K562 (cell line): ENCODE measurements around the gene VPS13C.

Source experiments
- CBX1 ChIP-seq: sonication (generic); IDR thresholded peaks from 2 replicates; pipeline ENCODE4 v1.6.1; 2016; ENCODE audit warnings: antibody characterized with exemption, low read depth, mild to moderate bottlenecking
- CBX3 ChIP-seq, 2 experiments: IDR thresholded peaks; 1 replicate in 1 of 2; 2 replicates in 1 of 2; pipeline ENCODE4 v1.6.1; 2012; ENCODE audit warnings: inconsistent platforms in 2 of 2, low read length in 2 of 2, borderline replicate concordance in 1 of 2, control low read depth in 1 of 2
- ELK1 ChIP-seq: sonication (generic); formaldehyde crosslinking; IDR thresholded peaks from 2 replicates; pipeline ENCODE4 v1.8.1; 2022; ENCODE audit warnings: missing genetic modification reagents
- KLF16 ChIP-seq: IDR thresholded peaks from 2 replicates; pipeline ENCODE4 v1.6.1; 2016; ENCODE audit warnings: antibody characterized with exemption
- KLF6 ChIP-seq: fragments of 250-450 bp; sonication (Bioruptor Pico); IDR thresholded peaks from 2 replicates; pipeline ENCODE4 v1.4.0; 2020; ENCODE audit warnings: mild to moderate bottlenecking, moderate library complexity, borderline replicate concordance
- MAZ ChIP-seq, 2 experiments: fragments of 450-650 bp in 1 of 2; sonication (generic) in 1 of 2; formaldehyde crosslinking; IDR thresholded peaks in 1 of 2; conservative IDR thresholded peaks in 1 of 2; 2 replicates each; pipeline versions ENCODE4 v1.4.0 to v1.5.0; 2020; ENCODE audit warnings: mild to moderate bottlenecking in 1 of 2, missing genetic modification reagents in 1 of 2
- POLR2AphosphoS5 ChIP-seq: IDR thresholded peaks from 2 replicates; pipeline ENCODE4 v1.6.1; 2011; ENCODE audit warnings: mild to moderate bottlenecking, low read depth, low read length, moderate library complexity; ENCODE audit not compliant: control insufficient read depth, insufficient read depth
- SETDB1 ChIP-seq: IDR thresholded peaks from one replicate; pipeline ENCODE4 v1.6.1; 2012; ENCODE audit warnings: low read length, control low read depth, inconsistent platforms
- SMC3 ChIP-seq: conservative IDR thresholded peaks from 2 replicates; pipeline ENCODE4 v1.6.1; 2011; ENCODE audit warnings: low read depth, low read length, improper control_type of control experiment; ENCODE audit not compliant: insufficient read depth
- SPI1 ChIP-seq: IDR thresholded peaks from 2 replicates; pipeline ENCODE4 v1.6.1; 2011; ENCODE audit warnings: low read depth, low read length, control low read depth, borderline replicate concordance
- YY1 ChIP-seq, 3 experiments: IDR thresholded peaks; 2 replicates each; pipeline ENCODE4 v1.6.1; 2011; ENCODE audit warnings: low read length in 2 of 3, mild to moderate bottlenecking in 2 of 3, moderate library complexity in 2 of 3, borderline replicate concordance in 1 of 3, control low read depth in 1 of 3, low read depth in 1 of 3; ENCODE audit not compliant: insufficient read depth in 3 of 3, insufficient replicate concordance in 2 of 3, control insufficient read depth in 1 of 3, insufficient read length in 1 of 3; ENCODE audit errors: extremely low read depth in 1 of 3
- ZNF41 ChIP-seq: fragments of 250-450 bp; sonication (Bioruptor Pico); conservative IDR thresholded peaks from 2 replicates; pipeline ENCODE4 v1.4.0; 2020; ENCODE audit warnings: mild to moderate bottlenecking
- ZNF785 ChIP-seq: fragments of 250-450 bp; sonication (Bioruptor Pico); IDR thresholded peaks from 2 replicates; pipeline ENCODE4 v1.4.0; 2020; ENCODE audit warnings: mild to moderate bottlenecking
- ZSCAN29 ChIP-seq: fragments of 450-650 bp; IDR thresholded peaks from 2 replicates; pipeline ENCODE4 v1.6.1; 2017

GRCh38 chr15:62053439-62054085 is 6.7 kb downstream of the VPS13C start:
- TF ChIP-seq MAZ (CRISPR knock-in tag; conservative IDR thresholded peaks at IDR 0.05 in 1 of 2, IDR thresholded peaks at IDR 0.05 in 1 of 2) (no peak), ZNF41 (CRISPR knock-in tag) (no peak), ZNF785 (CRISPR knock-in tag) (no peak), SETDB1 (no peak), CBX3 (IDR thresholded peaks at IDR 0.05; ENCODE audit: borderline replicate concordance in 1 of 2, low read length in 2 of 2) (no peak), POLR2AphosphoS5 (no peak), SPI1 (no peak), KLF16 (no peak), YY1 (IDR thresholded peaks at IDR 0.05; ENCODE audit: borderline replicate concordance in 1 of 3, control insufficient read depth in 1 of 3, extremely low read depth in 1 of 3, insufficient read depth in 3 of 3, insufficient read length in 1 of 3, insufficient replicate concordance in 2 of 3, low read depth in 1 of 3, low read length in 2 of 3) (no peak), SMC3 (no peak), KLF6 (CRISPR knock-in tag) (no peak), ZSCAN29 (no peak), ELK1 (CRISPR knock-in tag) (no peak), CBX1 (no peak)
